ENCODE measurements around the gene ADCY10. TPM values are rescaled to one million over a fixed set of nuclear protein-coding genes. Genes with fewer than 3 reads are reported as not detected.
"Not testable (repeated sequence)": the region's sequence is repeated elsewhere in the genome, so short reads cannot be mapped to it uniquely, and the experiment has no call there.

ADCY10 gene
- total and polyA plus RNA-seq, 2 donors (not counting 3 experiments of a cell fraction or from before 2014, with no cell fraction given) = not detected

DNA sequence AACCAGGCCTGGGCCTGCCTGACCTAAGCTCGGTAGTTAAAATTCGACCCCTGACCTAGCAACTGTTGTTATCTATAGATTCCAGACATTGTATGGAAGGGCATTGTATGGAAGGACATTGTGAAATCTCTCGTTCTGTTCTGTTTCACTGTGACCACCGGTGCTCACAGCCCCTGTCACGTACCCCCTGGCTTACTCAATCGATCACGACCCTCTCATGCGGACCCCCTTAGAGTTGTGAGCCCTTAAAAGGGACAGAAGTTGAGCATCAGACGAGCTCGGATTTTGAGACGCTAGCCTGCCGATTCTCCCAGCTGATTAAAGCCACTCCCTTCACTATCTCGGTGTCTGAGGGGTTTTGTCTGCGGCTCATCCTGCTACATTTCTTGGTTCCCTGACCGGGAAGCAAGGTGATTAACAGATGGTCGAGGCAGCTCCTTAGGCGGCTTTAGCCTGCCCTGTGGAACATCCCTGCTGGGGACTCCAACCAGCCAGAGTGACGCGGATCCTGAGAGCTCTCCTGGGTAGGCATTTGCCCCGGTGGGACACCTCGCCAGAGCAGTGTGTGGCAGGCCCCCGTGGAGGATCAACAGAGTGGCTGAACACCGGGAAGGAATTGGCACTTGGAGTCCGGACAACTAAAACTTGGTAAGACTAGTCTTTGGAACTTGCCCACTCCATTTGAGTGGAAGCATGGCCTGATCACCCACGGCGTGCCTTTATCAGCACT lies 50.6 kb downstream of the ADCY10 start:
- H4K20me1 ChIP-seq (replicated peaks; ENCODE audit: control insufficient read depth, extremely low read depth, insufficient read depth, low read length); FAIRE-seq; H2AFZ ChIP-seq (ENCODE audit: low read depth, low read length); dilution Hi-C loops (cut with MboI; ENCODE audit: extremely low pct_ligation_motif_present, low sequenced_read_pairs); DNase-seq (ENCODE audit: low read depth, low spot score); H3K27me3 ChIP-seq (ENCODE audit: control insufficient read depth in 2 of 2, insufficient read depth in 2 of 2, low read length in 2 of 2); H3K27ac ChIP-seq (ENCODE audit: insufficient read depth, low read depth, low read length); BruUV-seq (replicated peaks); H3K9ac ChIP-seq (replicated peaks; ENCODE audit: extremely low read depth, insufficient read depth, low read length); H3K9me3 ChIP-seq (replicated peaks; ENCODE audit: control insufficient read depth, insufficient read depth, low read length); H3K36me3 ChIP-seq (ENCODE audit: control insufficient read depth in 2 of 2, extremely low read depth in 1 of 2, insufficient read depth in 2 of 2, low read length in 2 of 2); CTCF ChIA-PET; H3K9me1 ChIP-seq (replicated peaks; ENCODE audit: control insufficient read depth, extremely low read depth, insufficient read depth, low read length); H3K4me3 ChIP-seq (replicated peaks in 1 of 3; ENCODE audit: insufficient read depth in 1 of 3, low read depth in 1 of 3, low read length in 3 of 3); H3K79me2 ChIP-seq (ENCODE audit: control insufficient read depth, insufficient read depth, low read length); intact Hi-C loops (cut with micrococcal nuclease); POLR2A ChIA-PET: not testable (repeated sequence)
- Histone ChIP-seq H3K4me2 (ENCODE audit: insufficient read depth, low read length) (peak overlapping the region; percentile 17), H3K4me1 (ENCODE audit: control insufficient read depth, extremely low read depth, insufficient read depth, low read length) (peaks cover 13% of the 10 kb centered on the region)

GRCh38 chr1:167862432-167863076 lies 51.4 kb downstream of the ADCY10 start:
- peak; percentile 23 for TF ChIP-seq POLR2AphosphoS5 (IDR thresholded peaks at IDR 0.05; ENCODE audit: insufficient read depth, low read depth, low read length)
- TF ChIP-seq FOS (IDR thresholded peaks at IDR 0.05; ENCODE audit: borderline replicate concordance, insufficient read depth, low read length) = peak; percentile 87
- peak; percentile 75 for TF ChIP-seq GATA2 (IDR thresholded peaks at IDR 0.05; ENCODE audit: insufficient read depth, insufficient read length, low read depth, low read length)
- TF ChIP-seq JUN (IDR thresholded peaks at IDR 0.05; ENCODE audit: borderline replicate concordance, insufficient read depth, insufficient read length, low read depth) = peak; percentile 77
- no peak for TF ChIP-seq MYC (IDR thresholded peaks at IDR 0.05; ENCODE audit: low read depth, low read length)
- no TSS peak for BruUV-seq (replicated peaks)
- H3K36me3 ChIP-seq (ENCODE audit: control insufficient read depth in 2 of 2, extremely low read depth in 1 of 2, insufficient read depth in 2 of 2, low read length in 2 of 2) = no peaks in the 10 kb centered on the region
- CTCF ChIA-PET = no interaction called here
- H3K4me3 ChIP-seq (replicated peaks in 1 of 3; ENCODE audit: insufficient read depth in 1 of 3, low read depth in 1 of 3, low read length in 3 of 3) = no peak overlapping the region
- H3K9me3 ChIP-seq (replicated peaks; ENCODE audit: control insufficient read depth, insufficient read depth, low read length) = no peaks in the 10 kb centered on the region
- FAIRE-seq (no peak), DNase-seq (ENCODE audit: low read depth, low spot score) (peak; percentile 75)
- H3K9ac ChIP-seq (replicated peaks; ENCODE audit: extremely low read depth, insufficient read depth, low read length) = no peak overlapping the region
- H2AFZ ChIP-seq (ENCODE audit: low read depth, low read length) = no peak overlapping the region
- H4K20me1 ChIP-seq (replicated peaks; ENCODE audit: control insufficient read depth, extremely low read depth, insufficient read depth, low read length) = no peaks in the 10 kb centered on the region
- POLR2A ChIA-PET = no interaction called here
- H3K4me2 ChIP-seq (ENCODE audit: insufficient read depth, low read length) = peak overlapping the region; percentile 17
- H3K27me3 ChIP-seq (ENCODE audit: control insufficient read depth in 2 of 2, insufficient read depth in 2 of 2, low read length in 2 of 2) = no peaks in the 10 kb centered on the region
- dilution Hi-C loops (cut with MboI; ENCODE audit: extremely low pct_ligation_motif_present, low sequenced_read_pairs) (no loop called here), intact Hi-C loops (cut with micrococcal nuclease) (no loop called here)
- H3K27ac ChIP-seq (ENCODE audit: insufficient read depth, low read depth, low read length) = peak overlapping the region; percentile 21
- H3K4me1 ChIP-seq (ENCODE audit: control insufficient read depth, extremely low read depth, insufficient read depth, low read length) = peaks cover 13% of the 10 kb centered on the region
- H3K9me1 ChIP-seq (replicated peaks; ENCODE audit: control insufficient read depth, extremely low read depth, insufficient read depth, low read length) = no peaks in the 10 kb centered on the region
- no peaks in the 10 kb centered on the region for H3K79me2 ChIP-seq (ENCODE audit: control insufficient read depth, insufficient read depth, low read length)
